Measurements from ENCODE around the gene GCG. TPM values are rescaled to one million over a fixed set of nuclear protein-coding genes. Genes with fewer than 3 reads are reported as not detected.

Gene GCG
- polyA plus RNA-seq, 1 of the 3 experiments (the other 2 are of a cell fraction), result not detected

- no peaks in the 10 kb centered on the region for H4K20me1 ChIP-seq (ENCODE audit: insufficient read depth)
- H3K9me2 ChIP-seq, result no peaks in the 10 kb centered on the region
- no peaks in the 10 kb centered on the region for H3K79me2 ChIP-seq (ENCODE audit: insufficient read depth)
- H3K27ac ChIP-seq (ENCODE audit: low read depth in 2 of 2, low read length in 1 of 2), result no peak overlapping the region
- no peaks in the 10 kb centered on the region for H3K27me3 ChIP-seq (ENCODE audit: insufficient read depth)
- H3K4me1 ChIP-seq (ENCODE audit: control insufficient read depth in 1 of 2, insufficient read depth in 2 of 2, low read depth in 1 of 2, low read length in 1 of 2), result no peaks in the 10 kb centered on the region; a peak in 1 of 4 replicates
- TF ChIP-seq EZH2phosphoT487 (IDR thresholded peaks at IDR 0.05; ENCODE audit: borderline replicate concordance, low read depth) (no peak), NRF1 (IDR thresholded peaks at IDR 0.05; ENCODE audit: low read depth, low read length) (no peak)
- POLR2A ChIA-PET, result no interaction called here
- WGBS (ENCODE audit: low lambda C conversion rate), result 90% methylated on average over 8 of the region's 8 CpGs
- no peaks in the 10 kb centered on the region for H3K9me3 ChIP-seq
- no peak for DNase-seq
- CTCF ChIA-PET, result interaction anchor here (1.2 to 1.3 kb wide), 2 partner anchors 148 to 151 kb away, joined by 5 read pairs; no protein-coding TSS in a partner anchor
- H3K4me3 ChIP-seq (ENCODE audit: low read depth in 2 of 2, low read length in 1 of 2), result no peak overlapping the region
- H2AFZ ChIP-seq (ENCODE audit: low read depth), result no peak overlapping the region
- no peaks in the 10 kb centered on the region for H3K36me3 ChIP-seq (replicated peaks in 1 of 2; ENCODE audit: control insufficient read depth in 1 of 2, insufficient read depth in 2 of 2, low read length in 1 of 2)
- H3K4me2 ChIP-seq, result no peak overlapping the region
- H3F3A ChIP-seq (replicated peaks; ENCODE audit: insufficient read depth), result no peaks in the 10 kb centered on the region
- H3K9ac ChIP-seq, result no peak overlapping the region
Observed at GRCh38 chr2:162149940-162150339, 2.1 kb downstream of the GCG start.

GRCh38 chr2:162149466-162149865 is 2.6 kb downstream of the GCG start:
- no peaks in the 10 kb centered on the region; a peak in 1 of 4 replicates for H3K4me1 ChIP-seq (ENCODE audit: control insufficient read depth in 1 of 2, insufficient read depth in 2 of 2, low read depth in 1 of 2, low read length in 1 of 2)
- H3K9ac ChIP-seq, result no peak overlapping the region
- H4K20me1 ChIP-seq (ENCODE audit: insufficient read depth), result no peaks in the 10 kb centered on the region
- POLR2A ChIA-PET, result no interaction called here
- no peak overlapping the region for H3K4me3 ChIP-seq (ENCODE audit: low read depth in 2 of 2, low read length in 1 of 2)
- H3K36me3 ChIP-seq (replicated peaks in 1 of 2; ENCODE audit: control insufficient read depth in 1 of 2, insufficient read depth in 2 of 2, low read length in 1 of 2), result no peaks in the 10 kb centered on the region
- WGBS (ENCODE audit: low lambda C conversion rate), result 36% methylated on average over 2 of the region's 2 CpGs
- CTCF ChIA-PET, result interaction anchor here (1.2 to 1.8 kb wide), 2 partner anchors 148 to 151 kb away, joined by 5 to 6 read pairs; no protein-coding TSS in a partner anchor
- no peaks in the 10 kb centered on the region for H3K79me2 ChIP-seq (ENCODE audit: insufficient read depth)
- H3F3A ChIP-seq (replicated peaks; ENCODE audit: insufficient read depth), result no peaks in the 10 kb centered on the region
- no peaks in the 10 kb centered on the region for H3K27me3 ChIP-seq (ENCODE audit: insufficient read depth)
- no peak overlapping the region for H3K4me2 ChIP-seq
- H3K9me3 ChIP-seq, result no peaks in the 10 kb centered on the region
- no peak for TF ChIP-seq RXRA (IDR thresholded peaks at IDR 0.05; ENCODE audit: borderline replicate concordance, low read depth)
- TF ChIP-seq USF1 (IDR thresholded peaks at IDR 0.05; ENCODE audit: borderline replicate concordance, low read depth), result no peak
- no peak for TF ChIP-seq TAF1 (IDR thresholded peaks at IDR 0.05; ENCODE audit: borderline replicate concordance, low read depth, low read length)
- no peak for TF ChIP-seq ELF1 (IDR thresholded peaks at IDR 0.05)
- TF ChIP-seq RFX5 (IDR thresholded peaks at IDR 0.05; ENCODE audit: low read length), result no peak
- TF ChIP-seq YY1 (IDR thresholded peaks at IDR 0.05; ENCODE audit: low read depth), result no peak
- TF ChIP-seq POLR2AphosphoS5 (IDR thresholded peaks at IDR 0.05; ENCODE audit: low read depth, low read length), result no peak
- no peak for TF ChIP-seq RCOR1 (IDR thresholded peaks at IDR 0.05; ENCODE audit: low read length)
- no peak for TF ChIP-seq PBX3 (IDR thresholded peaks at IDR 0.05)
- TF ChIP-seq MXI1 (IDR thresholded peaks at IDR 0.05; ENCODE audit: low read depth, low read length), result no peak
- no peak for TF ChIP-seq MEF2A (IDR thresholded peaks at IDR 0.05; ENCODE audit: borderline replicate concordance, low read depth)
- TF ChIP-seq EZH2phosphoT487 (IDR thresholded peaks at IDR 0.05; ENCODE audit: borderline replicate concordance, low read depth), result no peak
- TF ChIP-seq NFIC (IDR thresholded peaks at IDR 0.05; ENCODE audit: borderline replicate concordance), result no peak
- TF ChIP-seq MAX (IDR thresholded peaks at IDR 0.05; ENCODE audit: low read depth), result no peak
- no peak for TF ChIP-seq IRF3 (IDR thresholded peaks at IDR 0.05; ENCODE audit: low read depth, low read length)
- TF ChIP-seq GATA2 (CRISPR knock-in tag; IDR thresholded peaks at IDR 0.05), result no peak
- no peak for TF ChIP-seq EP300 (IDR thresholded peaks at IDR 0.05; ENCODE audit: borderline replicate concordance in 1 of 2, low read depth in 1 of 2, low read length in 1 of 2)
- TF ChIP-seq CHD2 (IDR thresholded peaks at IDR 0.05; ENCODE audit: low read length, partially characterized antibody), result no peak
- no peak for TF ChIP-seq SIN3A (IDR thresholded peaks at IDR 0.05; ENCODE audit: borderline replicate concordance, low read depth, low read length)
- TF ChIP-seq FOXJ3 (CRISPR knock-in tag; IDR thresholded peaks at IDR 0.05), result no peak
- no peak overlapping the region for H3K27ac ChIP-seq (ENCODE audit: low read depth in 2 of 2, low read length in 1 of 2)
- H3K9me2 ChIP-seq, result no peaks in the 10 kb centered on the region
- DNase-seq, result no peak
- H2AFZ ChIP-seq (ENCODE audit: low read depth), result no peak overlapping the region
